ENCODE measurements around the gene ARGFX.
"Not testable (repeated sequence)": the region's sequence is repeated elsewhere in the genome, so short reads cannot be mapped to it uniquely, and the experiment has no call there.

The ARGFX gene

DNA sequence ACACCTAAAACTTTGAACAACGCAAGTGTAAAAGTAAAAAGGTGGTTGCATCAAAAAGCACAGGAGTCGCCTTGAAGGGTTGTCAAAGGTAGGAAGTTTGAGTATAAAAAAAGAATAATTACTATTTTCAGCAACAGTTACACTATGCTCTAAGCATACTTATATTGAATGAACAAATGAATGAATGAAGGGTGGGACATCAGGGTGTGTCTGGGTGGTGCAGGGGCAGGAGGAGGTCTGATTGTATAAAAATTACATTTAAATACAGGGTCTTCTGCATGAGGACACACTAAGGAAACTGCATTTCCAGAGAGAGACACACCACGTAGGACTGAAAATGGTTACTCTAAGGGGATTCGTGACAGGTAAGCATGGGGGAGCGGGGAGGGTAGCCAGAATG lies at the start of gene ARGFX:
ARGFX (plus strand) TSS at position 301 of the 400 bp plus-strand sequence. CDS start 2,765 bp downstream, outside the sequence.
- no peak for DNase-seq (ENCODE audit: low read depth)

DNA sequence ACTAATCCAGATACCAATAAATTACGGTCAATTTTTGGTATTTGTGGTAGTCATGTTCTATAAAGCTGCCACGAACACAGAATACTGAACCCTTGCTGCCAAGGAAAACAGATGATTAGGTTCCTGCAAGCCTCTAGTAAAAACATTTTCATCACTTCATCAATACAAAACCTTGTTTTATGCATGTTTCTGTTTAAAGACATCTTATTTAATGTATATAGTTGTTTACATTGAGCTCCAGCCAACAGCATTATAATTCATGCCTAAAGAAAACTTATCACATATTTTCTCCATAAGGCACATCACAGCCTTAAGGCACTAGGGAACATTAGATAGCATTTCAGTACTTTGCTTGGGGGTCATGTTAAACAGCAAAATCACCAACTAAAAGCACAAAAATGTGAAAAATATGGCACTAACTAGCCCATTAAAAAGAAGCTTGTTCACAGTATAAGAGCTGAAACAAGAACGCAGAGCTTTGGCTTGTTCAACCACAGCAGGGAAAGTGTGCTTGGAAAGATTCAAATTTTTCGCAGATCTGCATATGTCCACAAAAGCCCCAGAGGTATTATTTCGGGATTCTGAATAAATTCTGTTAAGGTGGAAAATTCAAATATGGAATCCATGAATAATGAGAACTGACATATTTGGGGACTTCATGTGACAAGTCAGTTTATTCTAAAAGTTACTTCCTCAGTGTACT lies 49.6 kb upstream of the ARGFX start:
- no peak for DNase-seq (ENCODE audit: low read depth)

DNA sequence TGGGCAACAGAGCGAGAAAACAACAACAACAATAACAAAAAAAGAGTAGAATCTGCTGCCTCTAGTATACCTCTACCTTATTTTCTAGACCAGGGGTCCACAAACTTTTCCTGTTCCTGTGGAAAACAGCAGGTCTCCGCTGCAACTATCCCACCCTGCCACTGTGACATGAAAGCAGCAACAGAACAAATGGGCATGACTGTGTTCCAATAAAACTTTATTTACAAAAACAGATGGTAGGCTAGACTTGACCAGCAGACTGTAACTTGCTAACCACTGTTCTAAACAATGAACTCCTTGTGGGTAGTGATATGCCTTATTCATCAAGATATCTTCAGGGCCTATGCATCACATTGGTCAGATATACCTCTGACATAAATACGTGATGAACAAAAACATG lies 47.2 kb upstream of the ARGFX start:
- no peak for DNase-seq (ENCODE audit: low read depth)

DNA sequence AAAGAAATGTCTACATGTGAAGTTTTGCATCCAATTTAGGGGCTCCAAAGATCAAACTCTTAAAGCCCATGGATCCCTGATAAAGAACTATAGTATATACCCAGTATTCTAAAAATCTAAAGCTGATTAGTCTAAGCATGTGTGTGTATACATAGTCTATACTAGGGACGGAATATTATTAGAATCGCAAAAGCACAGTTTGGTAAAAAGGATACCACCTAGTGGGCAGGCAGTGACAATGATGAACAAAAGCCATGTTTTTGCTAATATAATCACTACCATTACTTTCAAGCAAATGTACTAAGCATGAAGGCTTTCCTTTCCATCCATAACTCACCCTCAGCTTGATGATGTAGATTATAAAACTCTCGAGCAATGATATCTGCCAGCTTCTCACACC lies 38.4 kb upstream of the ARGFX start:
- no peak for DNase-seq (ENCODE audit: low read depth)

DNA sequence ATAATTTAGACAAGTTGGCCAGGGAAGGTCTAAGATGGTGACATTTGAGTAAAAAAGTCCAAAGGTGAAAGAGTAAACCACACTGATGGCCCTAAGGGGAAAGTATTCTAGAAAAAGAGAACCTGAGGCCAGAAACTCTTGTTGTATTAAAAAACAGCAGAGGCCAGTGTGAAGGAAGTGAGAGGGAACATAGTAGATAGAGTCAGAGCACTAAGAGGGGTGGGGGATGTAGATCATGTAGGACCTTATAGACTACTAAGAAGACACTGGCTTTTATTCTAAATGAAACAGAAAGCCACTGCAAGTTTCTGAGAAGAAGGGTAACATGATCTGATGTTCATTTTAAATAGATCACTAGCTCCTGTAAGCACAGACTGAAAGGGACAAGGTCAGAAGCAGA lies 36.5 kb upstream of the ARGFX start:
- no peak for DNase-seq (ENCODE audit: low read depth)

DNA sequence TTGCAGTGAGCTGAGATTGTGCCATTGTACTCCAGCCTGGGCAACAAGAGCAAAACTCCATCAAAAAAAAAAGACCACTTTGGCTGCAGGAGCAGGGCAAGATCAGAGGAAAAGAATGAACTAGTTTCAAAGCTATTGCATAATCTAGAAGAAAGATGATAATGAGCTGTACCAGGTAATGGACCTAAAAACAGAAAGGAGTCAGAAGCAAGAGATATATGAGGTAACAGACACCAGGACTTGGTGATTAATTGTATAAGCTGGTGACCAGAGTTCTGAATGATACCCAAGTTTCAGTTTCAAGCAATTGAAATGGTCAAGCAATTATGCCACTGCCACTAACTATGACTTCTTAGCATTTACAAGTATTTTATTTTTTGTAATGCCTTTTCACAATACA lies 24.8 kb upstream of the ARGFX start:
- DNase-seq (ENCODE audit: low read depth), result no peak

DNA sequence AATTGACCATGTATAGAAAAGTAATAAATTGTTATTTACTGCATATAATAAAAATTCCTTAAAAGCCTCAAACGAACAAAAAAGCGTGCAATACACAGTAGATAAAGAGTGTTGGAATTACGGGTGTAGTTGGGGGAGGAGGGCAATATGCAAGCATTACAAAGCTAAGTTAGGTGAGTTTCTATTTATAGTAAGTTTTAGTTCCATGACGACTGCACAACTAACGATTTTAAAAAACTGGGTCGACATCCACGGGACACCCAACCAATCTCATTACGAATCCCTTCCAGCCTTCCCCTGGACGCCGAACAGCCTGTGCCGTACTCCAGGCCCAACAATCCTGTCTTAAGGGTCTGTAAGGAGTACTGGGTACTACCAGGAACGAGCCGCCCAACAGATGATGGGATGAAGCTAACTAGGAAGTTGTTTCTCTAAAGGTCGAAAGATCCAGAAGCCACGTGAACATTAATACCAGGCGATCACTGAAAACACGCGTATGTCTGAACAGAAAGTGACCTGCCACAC lies 22.6 kb upstream of the ARGFX start:
- DNase-seq (ENCODE audit: low read depth), result no peak

DNA sequence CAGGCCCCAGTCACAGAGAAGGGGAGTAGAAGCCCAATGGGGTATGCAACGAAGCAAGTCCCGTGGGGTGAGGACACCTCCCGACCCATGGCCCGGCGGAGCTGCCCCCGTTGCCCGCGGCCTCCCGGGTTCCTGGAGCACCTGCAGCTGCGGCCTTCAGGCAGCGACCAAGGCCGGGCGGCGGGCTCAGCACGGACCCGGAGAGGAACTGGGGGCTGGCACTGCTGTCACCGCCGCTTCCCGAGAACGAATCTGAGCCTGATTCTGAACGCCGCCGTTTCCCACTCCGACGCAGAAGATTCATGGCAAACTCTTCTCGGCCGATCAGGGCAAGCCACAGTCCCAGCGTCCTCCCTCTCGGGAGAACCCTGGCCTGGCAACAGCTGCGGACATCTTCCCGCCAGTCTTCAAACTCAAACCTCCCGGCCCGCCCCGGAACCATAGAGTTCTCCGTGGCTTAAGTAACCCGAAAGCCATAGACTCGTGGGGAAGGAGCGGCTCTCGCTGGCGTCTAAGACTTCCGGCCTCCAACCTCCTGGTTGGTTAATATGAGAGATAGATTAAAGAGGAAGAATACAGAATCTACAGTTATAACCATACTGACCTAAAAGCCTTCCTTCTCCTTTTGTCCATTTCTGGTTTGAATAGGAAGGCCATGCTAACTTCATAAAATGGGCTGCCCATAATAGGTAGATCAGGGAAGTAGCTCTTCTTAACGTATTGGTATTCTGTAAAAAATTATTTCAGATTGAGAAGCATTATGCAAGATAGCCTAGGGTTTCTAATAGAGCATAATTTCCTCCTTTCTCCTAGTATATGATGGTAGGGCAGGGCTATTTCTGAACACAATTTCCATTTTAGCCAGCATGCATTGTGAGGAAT lies 21.9 kb upstream of the ARGFX start, which contains the start of gene POLQ:
POLQ (minus strand) TSS at position 415 of the 882 bp plus-strand sequence; CDS start at position 304, 111 bp downstream.
- DNase-seq (ENCODE audit: low read depth), result peak; percentile 71

DNA sequence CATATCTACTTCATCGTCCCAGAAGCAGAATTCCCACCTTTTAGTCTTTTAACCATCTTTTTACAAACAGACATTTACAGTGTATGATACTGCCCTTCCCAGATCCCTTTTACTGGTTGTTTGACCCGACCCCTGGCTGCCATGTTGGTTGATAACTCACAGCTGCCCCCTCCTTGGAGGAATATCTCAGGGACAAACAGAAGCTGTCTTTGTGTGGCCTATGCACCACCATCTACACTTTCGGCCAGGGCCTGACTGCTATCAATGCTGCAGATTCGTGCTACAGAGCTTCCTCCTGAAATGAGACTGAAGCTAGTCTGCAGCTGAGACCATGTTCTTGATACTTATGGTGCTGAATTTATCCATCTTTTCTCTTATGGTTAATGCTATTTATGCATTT lies 15.4 kb upstream of the ARGFX start:
- DNase-seq (ENCODE audit: low read depth), result no peak

DNA sequence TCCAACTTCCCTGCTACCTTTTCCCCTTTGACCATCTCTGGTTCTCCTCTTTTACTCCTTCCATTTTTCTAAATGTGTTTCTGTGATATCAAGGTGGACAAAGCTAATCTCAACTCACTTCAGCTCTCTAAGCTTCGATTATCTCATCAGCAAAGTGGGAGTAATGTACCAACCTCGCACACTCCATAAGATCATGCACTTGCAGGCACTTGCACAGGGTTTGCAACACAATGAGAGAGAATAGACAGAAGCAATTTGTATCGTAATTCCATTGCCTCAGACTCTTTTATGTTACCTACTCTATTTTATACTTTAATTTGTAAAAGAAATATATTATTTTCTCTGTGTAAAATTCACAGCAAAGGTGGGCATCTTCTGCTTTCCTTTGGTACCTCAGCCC lies 15.0 kb upstream of the ARGFX start:
- no peak for DNase-seq (ENCODE audit: low read depth)

DNA sequence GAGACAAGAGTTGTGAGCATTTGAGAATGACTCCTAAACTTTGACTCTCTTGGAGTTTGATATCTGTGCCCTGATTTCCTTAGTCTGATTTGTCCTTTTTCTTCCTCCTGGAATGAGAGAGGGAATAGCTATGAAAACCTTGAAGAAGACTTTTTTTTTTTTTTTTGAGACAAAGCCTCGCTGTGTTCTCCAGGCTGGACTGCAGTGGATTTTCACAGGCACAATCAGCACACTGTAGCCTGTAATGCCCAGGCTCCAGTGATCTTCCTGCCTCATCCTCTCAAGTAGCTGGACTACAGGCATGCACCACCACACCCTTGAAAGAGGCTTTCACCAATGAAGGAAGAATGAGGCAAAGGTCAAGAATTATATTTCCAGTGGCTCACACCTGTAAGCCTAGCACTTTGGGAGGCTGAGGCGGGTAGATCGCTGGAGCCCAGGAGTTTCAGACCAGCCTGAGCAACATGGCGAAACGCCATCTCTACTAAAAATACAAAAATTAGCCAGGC lies 10.3 kb upstream of the ARGFX start:
- no peak for DNase-seq (ENCODE audit: low read depth)

DNA sequence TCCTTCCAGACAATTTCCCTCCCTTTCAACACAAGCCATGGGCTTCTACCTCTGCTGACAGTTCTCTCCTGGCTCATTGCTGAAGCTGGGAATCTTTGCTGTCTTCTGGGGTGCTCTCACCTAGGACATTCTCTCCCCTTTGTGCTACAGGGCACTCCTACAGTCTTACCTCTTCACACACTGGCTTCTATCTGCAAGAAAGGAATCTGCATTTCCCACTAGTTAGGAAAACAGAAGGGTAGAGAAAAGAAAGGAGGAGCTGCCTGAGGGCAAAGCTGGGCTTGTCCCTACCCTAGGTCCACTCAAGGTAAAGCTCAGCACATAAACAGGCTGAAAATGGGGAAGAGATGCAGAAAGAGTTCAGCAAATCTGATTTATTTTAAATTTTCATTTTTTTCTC lies 5.6 kb upstream of the ARGFX start:
- DNase-seq (ENCODE audit: low read depth), result no peak

DNA sequence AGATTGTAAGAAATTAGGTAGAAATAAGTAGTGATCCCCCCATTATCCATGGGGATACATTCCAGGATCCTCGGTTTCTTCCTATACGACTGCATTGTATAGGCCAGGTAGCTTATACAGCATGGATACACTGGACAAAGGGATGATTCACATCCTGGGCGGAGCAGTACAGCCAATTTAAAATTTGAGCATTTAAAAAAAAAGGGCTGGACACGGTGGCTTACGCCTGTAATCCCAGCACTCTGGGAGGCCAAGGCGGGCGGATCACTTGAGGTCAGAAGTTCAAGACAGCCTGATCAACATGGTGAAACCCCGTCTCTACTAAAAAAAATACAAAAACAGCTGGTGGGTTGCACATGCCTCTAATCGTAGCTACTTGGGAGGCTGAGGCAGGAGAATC lies 976 bp upstream of the ARGFX start:
- DNase-seq (ENCODE audit: low read depth), result no peak

DNA sequence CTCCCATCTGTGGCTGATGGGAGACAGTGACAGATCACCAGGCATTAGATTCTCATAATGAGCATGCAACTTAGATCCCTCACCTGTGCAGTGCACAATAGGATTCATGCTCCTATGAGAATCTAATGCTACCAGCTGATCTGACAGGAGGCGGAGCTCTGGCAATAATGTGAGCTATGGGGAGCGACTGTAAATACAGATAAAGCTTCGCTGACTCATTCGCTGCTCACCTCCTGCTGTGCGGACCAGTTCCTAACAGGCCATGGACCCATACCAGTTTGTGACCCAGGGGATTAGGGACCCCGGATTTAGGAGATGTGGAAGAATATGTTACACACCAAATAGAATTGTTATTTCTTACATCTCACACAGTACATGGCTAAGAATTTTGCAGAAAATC lies 6.7 kb downstream of the ARGFX start:
- no peak for DNase-seq (ENCODE audit: low read depth)

DNA sequence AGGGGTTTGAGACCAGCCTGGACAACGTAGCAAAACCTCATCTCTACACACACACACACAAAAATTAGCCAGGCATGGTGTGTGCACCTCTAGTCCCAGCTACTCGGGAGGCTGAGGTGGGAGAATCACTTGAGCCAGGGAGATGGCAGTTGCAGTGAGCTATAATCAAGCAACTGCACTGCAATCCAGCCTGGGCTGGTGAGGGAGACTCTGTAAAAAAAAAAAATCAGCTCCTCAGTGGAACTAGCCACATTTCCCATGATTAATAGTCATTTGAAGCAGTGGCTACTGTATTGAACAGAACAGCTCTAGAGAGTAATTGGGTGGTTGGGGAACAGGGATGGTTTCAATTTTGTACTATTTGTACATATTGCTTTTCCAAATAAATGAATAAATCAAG lies 13.9 kb downstream of the ARGFX start:
- DNase-seq (ENCODE audit: low read depth), result no peak

DNA sequence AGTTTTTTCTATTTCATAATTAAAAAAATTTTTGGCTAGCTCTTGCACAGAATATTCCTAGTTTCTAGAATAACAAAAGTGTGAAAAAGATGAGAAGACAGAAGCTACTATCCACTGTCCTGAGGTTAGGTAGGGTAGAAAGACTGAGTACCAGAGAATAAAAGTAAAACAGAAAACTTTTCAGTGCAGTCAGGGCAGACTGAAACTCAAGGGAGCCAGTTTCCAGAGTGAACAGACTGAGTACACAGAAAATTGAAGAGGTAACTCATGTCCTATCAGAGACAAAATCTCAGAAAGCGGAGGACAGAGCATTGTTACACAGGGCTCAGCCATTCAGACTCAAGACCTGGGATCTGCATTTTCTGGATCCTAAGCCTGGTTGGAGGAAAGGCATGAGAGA lies 16.7 kb downstream of the ARGFX start:
- DNase-seq (ENCODE audit: low read depth), result no peak

DNA sequence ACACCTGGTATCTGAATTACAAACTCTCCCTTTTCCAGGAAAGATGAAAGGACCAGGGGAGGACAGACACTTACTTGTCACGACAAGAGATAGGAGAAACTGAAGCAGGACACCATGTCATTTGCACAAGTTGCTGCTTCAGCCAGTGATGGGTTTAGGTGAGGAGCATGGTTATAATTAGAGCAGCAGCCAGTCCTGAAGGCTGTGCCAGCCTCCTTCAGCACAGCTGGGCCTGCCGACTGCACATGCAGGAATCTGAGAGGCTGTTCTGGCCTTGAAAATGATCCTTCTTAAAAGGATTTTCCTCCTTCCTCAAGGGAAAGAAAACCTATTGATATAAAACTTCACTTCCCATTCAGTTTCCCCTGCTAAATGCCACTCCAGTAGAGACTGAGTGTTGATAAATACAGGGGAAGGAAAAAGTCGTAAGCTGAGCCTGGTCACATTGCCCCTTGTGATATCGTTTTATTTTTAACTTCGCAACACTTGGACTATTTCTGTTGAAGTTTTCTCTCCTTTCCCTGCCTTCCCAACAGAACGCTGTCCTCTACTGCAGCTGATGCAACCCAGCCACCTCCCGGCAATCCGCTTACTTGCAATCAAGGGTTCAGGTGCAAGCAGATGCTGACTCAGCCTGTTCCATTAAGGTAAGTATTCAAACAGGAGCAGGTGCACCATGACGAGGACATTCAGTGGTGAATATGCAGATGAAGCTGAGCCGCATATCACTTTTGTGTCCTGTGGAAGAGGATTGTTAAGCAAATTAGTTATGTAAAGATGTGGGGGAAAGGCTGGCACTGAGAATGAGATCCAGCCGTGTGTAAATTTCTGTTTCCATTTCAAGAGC lies 25.3 kb downstream of the ARGFX start, which contains the start of gene FBXO40:
FBXO40 (plus strand) TSS at position 524 of the 847 bp plus-strand sequence. CDS start 27,197 bp downstream, outside the sequence.
- DNase-seq (ENCODE audit: low read depth), result no peak

DNA sequence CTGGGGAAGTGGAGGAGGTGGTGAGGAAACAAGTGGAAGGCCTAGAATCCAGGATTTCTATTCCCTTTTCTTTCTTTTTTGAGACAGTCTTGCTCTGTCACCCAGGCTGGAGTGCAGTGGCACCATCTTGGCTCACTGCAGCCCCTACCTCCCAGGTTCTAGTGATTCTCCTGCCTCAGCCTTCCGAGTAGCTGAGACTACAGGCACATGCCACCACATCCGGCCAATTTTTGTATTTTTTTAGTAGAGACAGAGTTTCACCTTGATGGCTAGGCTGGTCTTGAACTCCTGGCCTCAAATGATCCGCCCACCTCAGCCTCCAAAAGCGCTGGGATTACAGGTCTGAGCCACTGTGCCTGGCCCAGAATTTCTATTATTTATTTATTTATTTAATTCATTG lies 26.1 kb downstream of the ARGFX start:
- not testable (repeated sequence) for DNase-seq (ENCODE audit: low read depth)

DNA sequence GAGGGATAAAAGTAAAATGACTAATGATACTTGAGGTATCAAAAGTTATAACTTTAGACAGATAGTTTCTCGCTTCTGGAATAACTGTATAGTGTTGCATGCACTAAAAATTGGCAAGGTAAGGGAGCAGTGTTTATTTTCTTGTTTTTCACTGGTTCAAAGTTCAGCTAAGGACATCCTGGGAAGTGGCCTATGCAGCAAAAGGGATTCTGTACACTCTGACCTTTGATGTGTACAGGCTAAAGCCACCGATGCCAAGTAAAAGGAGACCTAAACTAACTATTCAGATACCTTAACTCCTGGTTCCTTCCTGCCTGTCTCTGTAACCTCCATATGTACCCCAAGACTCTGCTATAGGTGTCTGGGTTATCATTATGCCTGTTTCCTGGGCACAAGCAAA lies 27.1 kb downstream of the ARGFX start:
- DNase-seq (ENCODE audit: low read depth), result no peak

DNA sequence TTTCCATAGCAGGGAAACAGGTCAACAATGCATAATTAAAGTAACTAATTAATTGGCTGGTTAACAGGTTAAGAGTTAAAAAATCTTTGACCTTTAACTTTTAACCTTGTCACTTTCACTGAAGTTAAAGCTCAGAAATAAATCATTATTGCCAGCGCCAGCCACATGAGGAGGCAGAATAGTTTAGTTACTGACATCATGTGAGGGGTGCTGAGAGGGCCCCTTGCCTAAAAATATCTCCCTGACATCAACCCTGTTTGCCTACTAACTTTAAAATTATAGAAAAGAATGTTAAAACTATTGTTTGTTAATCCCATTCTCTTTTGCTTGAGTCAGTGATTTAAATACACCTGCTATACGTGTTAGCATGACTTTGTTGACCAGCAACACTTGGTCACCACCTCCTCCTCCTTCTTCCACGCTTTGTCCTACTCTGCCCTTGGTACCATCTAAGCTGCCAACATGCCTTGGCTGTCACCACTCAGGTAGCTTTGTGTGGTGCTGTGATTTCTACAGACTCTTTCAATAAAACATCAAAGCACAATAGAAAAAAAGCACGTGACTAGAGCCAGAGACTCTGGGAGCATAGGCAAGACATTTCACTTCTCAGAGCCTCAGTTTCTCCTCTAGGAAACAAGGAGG lies 28.1 kb downstream of the ARGFX start:
- DNase-seq (ENCODE audit: low read depth), result no peak

DNA sequence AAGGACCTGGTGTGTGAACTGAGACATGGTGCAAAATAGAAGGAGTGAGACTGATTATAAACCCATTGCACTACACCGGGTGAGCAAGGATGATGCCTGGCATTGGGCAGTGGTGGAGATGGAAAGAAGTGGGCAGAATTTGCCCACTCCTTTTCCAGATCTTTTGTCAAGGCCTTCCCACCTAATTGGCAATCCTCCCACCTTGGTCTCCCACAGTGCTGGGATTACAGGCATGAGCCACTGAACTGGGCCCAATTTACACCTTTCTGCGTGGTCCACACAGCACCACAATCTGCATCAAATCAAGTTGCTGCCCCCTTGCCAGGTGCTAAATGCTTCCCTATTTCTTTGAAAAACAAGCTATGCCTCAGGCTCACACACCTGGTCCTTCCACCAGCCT lies 30.8 kb downstream of the ARGFX start:
- DNase-seq (ENCODE audit: low read depth), result no peak
